Suprapubic skin (tissue), 4 donors: ENCODE data around the gene RPTOR. TPM values are rescaled to one million over a fixed set of nuclear protein-coding genes. Genes with fewer than 3 reads are reported as not detected.

Experiments
- DNase-seq, 2 donors: peaks; one replicate each; pipeline ENCODE4 v3.0.0-alpha.2; 2019; ENCODE audit warnings: low spot score in 2 of 2
- H3K27ac ChIP-seq: fragments of 200-600 bp; sonication (generic); one replicate; pipeline ENCODE4 v1.5.1; 2019
- H3K27me3 ChIP-seq: fragments of 200-600 bp; sonication (generic); one replicate; pipeline ENCODE4 v1.5.1; 2019
- H3K36me3 ChIP-seq: fragments of 200-600 bp; sonication (generic); one replicate; pipeline ENCODE4 v1.5.1; 2019
- H3K4me1 ChIP-seq: fragments of 200-600 bp; sonication (generic); one replicate; pipeline ENCODE4 v1.5.1; 2019
- H3K4me3 ChIP-seq: fragments of 200-600 bp; sonication (generic); one replicate; pipeline ENCODE4 v1.5.1; 2019; ENCODE audit warnings: mild to moderate bottlenecking
- H3K9me3 ChIP-seq: fragments of 200-600 bp; sonication (generic); one replicate; pipeline ENCODE4 v1.5.1; 2019
- EP300 ChIP-seq: sonication (generic); formaldehyde crosslinking; IDR thresholded peaks from one replicate; pipeline ENCODE4 v1.6.1; 2017; ENCODE audit warnings: antibody characterized with exemption
- POLR2A ChIP-seq, 2 donors: fragments of 450-650 bp; IDR thresholded peaks; one replicate each; pipeline ENCODE4 v1.6.1; 2017; ENCODE audit warnings: antibody characterized with exemption in 2 of 2, mild to moderate bottlenecking in 2 of 2, moderate library complexity in 2 of 2
- POLR2AphosphoS5 ChIP-seq, 3 donors: sonication (generic); formaldehyde crosslinking; IDR thresholded peaks; one replicate each; pipeline ENCODE4 v1.6.1; 2017; ENCODE audit warnings: antibody characterized with exemption in 3 of 3
- WGBS: methylation state at CpG from one replicate; pipeline ENCODE4 v1.1.5; 2018; 5-methylcytosine and 5-hydroxymethylcytosine counted together
- total RNA-seq, 4 donors: library from RNA; depleted of rRNA; stranded (reverse); fragments of >200 nt; gene quantifications; one replicate each; pipeline ENCODE4 v1.1.0, GENCODE V29; 2016
- TF ChIP-seq, protein P1 (sequence below), 2 donors: fragments of 200-600 bp in 1 of 2; fragments of 450-650 bp in 1 of 2; sonication (generic) in 1 of 2; IDR thresholded peaks; one replicate each; pipeline ENCODE4 v1.5.1; 2016 to 2019; ENCODE audit warnings: antibody characterized with exemption in 2 of 2, mild to moderate bottlenecking in 1 of 2, moderate library complexity in 1 of 2

RPTOR gene
- total RNA-seq, 4 donors from 2014 or later, result 45.8 to 84.6 (median 53.0) TPM

- peak in 1 of 2 donors; percentile 66 for DNase-seq
- Histone ChIP-seq H3K36me3 (peaks cover 13% of the 10 kb centered on the region), H3K9me3 (no peaks in the 10 kb centered on the region), H3K27me3 (no peaks in the 10 kb centered on the region), H3K27ac (peak overlapping the region; percentile 46), H3K4me3 (no peak overlapping the region), H3K4me1 (peaks cover 23% of the 10 kb centered on the region)
- WGBS, result 61% methylated on average over 27 of the region's 33 CpGs
- TF ChIP-seq, protein P1, sequence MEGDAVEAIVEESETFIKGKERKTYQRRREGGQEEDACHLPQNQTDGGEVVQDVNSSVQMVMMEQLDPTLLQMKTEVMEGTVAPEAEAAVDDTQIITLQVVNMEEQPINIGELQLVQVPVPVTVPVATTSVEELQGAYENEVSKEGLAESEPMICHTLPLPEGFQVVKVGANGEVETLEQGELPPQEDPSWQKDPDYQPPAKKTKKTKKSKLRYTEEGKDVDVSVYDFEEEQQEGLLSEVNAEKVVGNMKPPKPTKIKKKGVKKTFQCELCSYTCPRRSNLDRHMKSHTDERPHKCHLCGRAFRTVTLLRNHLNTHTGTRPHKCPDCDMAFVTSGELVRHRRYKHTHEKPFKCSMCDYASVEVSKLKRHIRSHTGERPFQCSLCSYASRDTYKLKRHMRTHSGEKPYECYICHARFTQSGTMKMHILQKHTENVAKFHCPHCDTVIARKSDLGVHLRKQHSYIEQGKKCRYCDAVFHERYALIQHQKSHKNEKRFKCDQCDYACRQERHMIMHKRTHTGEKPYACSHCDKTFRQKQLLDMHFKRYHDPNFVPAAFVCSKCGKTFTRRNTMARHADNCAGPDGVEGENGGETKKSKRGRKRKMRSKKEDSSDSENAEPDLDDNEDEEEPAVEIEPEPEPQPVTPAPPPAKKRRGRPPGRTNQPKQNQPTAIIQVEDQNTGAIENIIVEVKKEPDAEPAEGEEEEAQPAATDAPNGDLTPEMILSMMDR (IDR thresholded peaks at IDR 0.05), result no peak
- TF ChIP-seq POLR2A (IDR thresholded peaks at IDR 0.05), result no peak
- TF ChIP-seq EP300, result no peak
These were observed 397.2 kb downstream of the RPTOR start for GRCh38 chr17:80941743-80942422.

- WGBS, result 29% methylated on average over 21 of the region's 38 CpGs
- Histone ChIP-seq H3K4me1 (peaks cover 23% of the 10 kb centered on the region), H3K4me3 (no peak overlapping the region), H3K27ac (peak overlapping the region; percentile 61), H3K27me3 (no peaks in the 10 kb centered on the region), H3K36me3 (peaks cover 21% of the 10 kb centered on the region), H3K9me3 (no peaks in the 10 kb centered on the region)
- TF ChIP-seq POLR2AphosphoS5 (IDR thresholded peaks at IDR 0.05) (peak in 1 of 3 donors; percentile 25), POLR2A (IDR thresholded peaks at IDR 0.05) (no peak), EP300 (no peak)
- peak; percentile 94 to 95 for DNase-seq
These were observed 398.0 kb downstream of the RPTOR start for GRCh38 chr17:80942423-80943345.

DNA sequence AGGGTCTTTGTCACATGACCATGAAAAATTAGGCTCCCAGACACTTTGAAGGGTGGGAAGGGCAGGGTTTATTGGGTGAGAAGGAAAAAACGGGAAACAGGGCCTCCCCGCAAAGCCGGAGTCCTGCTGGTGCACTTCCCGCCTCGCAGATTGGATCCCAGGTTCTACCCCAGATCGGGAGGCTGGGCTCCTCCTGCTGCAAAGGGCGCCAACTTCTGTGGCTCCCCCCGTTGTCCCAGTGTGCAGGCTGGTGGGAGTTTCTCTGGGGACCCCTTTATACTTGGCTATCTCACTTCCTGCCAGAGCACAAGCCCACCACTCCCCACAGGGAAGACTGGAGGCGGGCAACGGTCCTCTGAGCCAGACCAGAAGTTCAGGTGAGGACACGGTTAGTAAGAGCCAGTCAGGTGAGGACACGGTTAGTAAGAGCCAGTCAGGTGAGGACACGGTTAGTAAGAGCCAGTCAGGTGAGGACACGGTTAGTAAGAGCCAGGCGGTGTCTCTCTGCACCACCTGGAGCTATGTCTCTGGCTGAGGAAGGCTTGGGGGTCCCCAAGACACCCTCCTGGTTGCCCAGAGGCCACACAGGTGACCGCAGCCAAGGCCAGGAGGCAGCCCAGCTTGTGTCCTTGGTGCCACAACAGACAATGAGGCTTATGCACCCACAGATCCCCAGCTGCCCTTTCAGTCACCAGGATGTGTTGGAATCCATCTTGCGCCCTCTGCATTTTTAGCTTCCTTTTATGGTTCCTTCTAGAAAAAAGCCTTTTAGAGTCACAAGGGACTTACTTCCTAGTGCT, 398.9 kb downstream of the RPTOR start:
- no peaks in the 10 kb centered on the region for H3K27me3 ChIP-seq
- peak in 1 of 2 donors; percentile 50 for DNase-seq
- 91% methylated on average over 14 of the region's 17 CpGs for WGBS

DNA sequence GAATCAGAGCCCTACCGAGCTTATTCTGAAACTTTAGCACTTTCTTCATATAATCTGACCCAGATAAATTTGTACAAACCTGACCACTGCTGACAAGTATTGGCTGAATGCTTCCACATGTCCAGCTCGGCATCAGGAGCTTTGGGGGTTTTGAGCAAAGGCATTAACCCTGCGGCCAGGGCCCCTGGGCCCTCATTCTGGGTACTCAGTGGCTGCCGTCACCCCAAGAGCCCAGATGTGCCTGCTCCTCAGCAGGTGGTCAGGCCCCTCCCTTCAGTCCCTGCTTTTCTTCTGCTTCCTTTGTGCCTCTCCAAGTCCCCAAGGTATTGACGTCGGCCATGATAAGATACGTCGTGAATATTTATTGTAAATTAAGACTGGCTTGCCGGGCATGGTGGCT, 399.7 kb downstream of the RPTOR start:
- DNase-seq, result peak in 1 of 2 donors; percentile 28
- Histone ChIP-seq H3K4me1 (peaks cover 23% of the 10 kb centered on the region), H3K27ac (no peak overlapping the region), H3K36me3 (peaks cover 36% of the 10 kb centered on the region), H3K9me3 (no peaks in the 10 kb centered on the region), H3K27me3 (no peaks in the 10 kb centered on the region), H3K4me3 (no peak overlapping the region)
- TF ChIP-seq, protein P1 (IDR thresholded peaks at IDR 0.05), result no peak
- TF ChIP-seq POLR2A (IDR thresholded peaks at IDR 0.05), result no peak
- no peak for TF ChIP-seq EP300
- 85% methylated on average over 9 of the region's 9 CpGs for WGBS

More for the DNA sequence above, 398.9 kb downstream of the RPTOR start:
- H3K4me1 ChIP-seq, result peaks cover 23% of the 10 kb centered on the region
- peak overlapping the region; percentile 61 for H3K27ac ChIP-seq
- no peaks in the 10 kb centered on the region for H3K9me3 ChIP-seq
- no peak overlapping the region for H3K4me3 ChIP-seq
- TF ChIP-seq, protein P1 (IDR thresholded peaks at IDR 0.05), result no peak
- TF ChIP-seq EP300 (no peak), POLR2A (IDR thresholded peaks at IDR 0.05) (no peak), POLR2AphosphoS5 (IDR thresholded peaks at IDR 0.05) (no peak)
- H3K36me3 ChIP-seq, result peaks cover 29% of the 10 kb centered on the region

DNA sequence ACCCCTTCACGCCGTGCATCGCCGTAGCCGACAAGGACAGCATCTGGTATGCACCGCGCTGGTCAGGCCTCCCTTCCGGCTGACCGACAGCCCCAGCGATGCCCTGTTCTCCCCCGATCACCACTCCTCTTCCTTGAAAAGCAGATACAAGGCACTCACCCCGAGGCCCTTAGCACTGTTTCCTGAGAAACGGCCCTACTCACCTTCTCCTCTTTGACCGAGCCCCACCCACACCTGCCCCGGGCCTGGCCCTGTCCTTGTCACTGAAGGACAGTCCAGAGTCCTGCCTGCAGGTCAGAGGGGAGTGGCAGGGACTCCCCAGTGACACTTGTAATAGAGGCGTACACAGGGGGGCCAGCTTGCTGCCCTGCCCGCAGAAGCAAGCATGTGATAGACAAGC, 401.1 kb downstream of the RPTOR start:
- no peaks in the 10 kb centered on the region for H3K9me3 ChIP-seq
- DNase-seq, result peak in 1 of 2 donors; percentile 58
- TF ChIP-seq POLR2AphosphoS5 (IDR thresholded peaks at IDR 0.05) (no peak), POLR2A (IDR thresholded peaks at IDR 0.05) (no peak), EP300 (no peak)
- TF ChIP-seq, protein P1 (IDR thresholded peaks at IDR 0.05), result no peak
- peaks cover 23% of the 10 kb centered on the region for H3K4me1 ChIP-seq
- 90% methylated on average over 16 of the region's 17 CpGs for WGBS
- peaks cover 46% of the 10 kb centered on the region for H3K36me3 ChIP-seq
- no peak overlapping the region for H3K27ac ChIP-seq
- H3K27me3 ChIP-seq, result no peaks in the 10 kb centered on the region
- no peak overlapping the region for H3K4me3 ChIP-seq
